Epithelial cell of esophagus (primary cell): Measurements from ENCODE around the gene GRM5.
A peak's percentile ranks its signal among the peaks of the same experiment; 100 is the strongest.

Experiments used
- DNase-seq: peaks from one replicate; pipeline ENCODE4 v3.0.0; 2010; ENCODE audit warnings: low read depth
- H3K4me3 ChIP-seq: 2 replicates; pipeline ENCODE4 v1.5.1; 2011; ENCODE audit warnings: mild to moderate bottlenecking, low read length, control low read depth
- CTCF ChIP-seq: IDR thresholded peaks from 2 replicates; pipeline ENCODE4 v1.5.1; 2011; ENCODE audit warnings: low read depth, mild to moderate bottlenecking, low read length, control low read depth, inconsistent platforms; ENCODE audit not compliant: insufficient read depth; ENCODE audit errors: missing control alignments

Gene GRM5

GRCh38 chr11:88603091-88603867 is 462.5 kb downstream of the GRM5 start:
- H3K4me3 ChIP-seq, result no peak overlapping the region
- TF ChIP-seq CTCF, result no peak
- no peak for DNase-seq

GRCh38 chr11:88597387-88597786 is 468.4 kb downstream of the GRM5 start:
- no peak for TF ChIP-seq CTCF
- no peak for DNase-seq
- no peak overlapping the region for H3K4me3 ChIP-seq

GRCh38 chr11:88596786-88597185 is 469.0 kb downstream of the GRM5 start:
- H3K4me3 ChIP-seq, result no peak overlapping the region
- DNase-seq, result peak; percentile 79
- TF ChIP-seq CTCF, result no peak

- no peak overlapping the region for H3K4me3 ChIP-seq
- DNase-seq, result no peak
- no peak for TF ChIP-seq CTCF
Observed at GRCh38 chr11:88594274-88594950, 471.4 kb downstream of the GRM5 start.

GRCh38 chr11:88590361-88590760 is 475.4 kb downstream of the GRM5 start:
- no peak for DNase-seq
- no peak for TF ChIP-seq CTCF
- no peak overlapping the region for H3K4me3 ChIP-seq

- no peak for DNase-seq
- no peak overlapping the region for H3K4me3 ChIP-seq
- no peak for TF ChIP-seq CTCF
Observed at GRCh38 chr11:88583251-88583650, 482.5 kb downstream of the GRM5 start.
